ENCODE data around the gene ALKAL2. TPM values are rescaled to one million over a fixed set of nuclear protein-coding genes. Genes with fewer than 3 reads are reported as not detected.

ALKAL2 gene
- total RNA-seq, 4 donors from 2014 or later, result 1.7 to 11.9 (median 2.3) TPM; not detected in 1

DNA sequence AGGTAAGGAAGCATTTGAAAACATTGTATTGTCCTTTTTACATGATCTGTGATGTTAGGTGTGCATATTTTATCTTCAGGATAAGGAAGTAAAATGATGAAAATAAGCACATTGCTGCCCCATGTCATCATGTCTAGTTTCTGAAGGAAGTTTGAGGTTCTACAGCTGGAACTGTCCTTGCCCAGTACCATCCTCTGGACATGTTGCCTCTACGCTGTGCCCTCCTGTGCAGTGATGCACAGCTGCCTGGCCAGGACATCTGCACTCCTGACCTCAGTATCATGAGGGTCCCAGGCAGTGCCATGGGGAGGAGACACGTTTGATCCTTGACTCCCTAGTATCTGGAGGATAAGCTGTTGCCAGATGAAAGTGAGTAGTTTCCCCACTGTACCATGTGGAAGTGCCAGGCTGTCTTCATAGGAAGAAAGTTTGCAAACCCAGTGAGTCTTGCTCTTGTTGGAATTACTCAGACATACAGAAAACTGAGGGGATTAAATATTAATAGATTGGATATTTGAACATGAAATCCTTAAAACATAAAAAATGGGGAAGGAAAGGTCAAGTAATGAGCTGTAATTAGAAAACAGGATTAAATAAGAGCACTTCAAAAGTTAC, 9.5 kb downstream of the ALKAL2 start:
- peaks cover 18 to 86% (median 70%) of the 10 kb centered on the region in 4 donors for H3K36me3 ChIP-seq
- H3K27ac ChIP-seq (replicated peaks in 1 of 4), result no peak overlapping the region
- no peak overlapping the region for H3K4me3 ChIP-seq
- DNase-seq (ENCODE audit: extremely low spot score), result peak; percentile 82
- 89% methylated on average over 2 of the region's 2 CpGs for WGBS
- peaks cover 0 to 8% (median 0%) of the 10 kb centered on the region in 4 donors for H3K4me1 ChIP-seq
- intact Hi-C loops (cut with DNase I), result no loop called here
- no peaks in the 10 kb centered on the region for H3K27me3 ChIP-seq
- no peaks in the 10 kb centered on the region for H3K9me3 ChIP-seq
- no peak for TF ChIP-seq EP300 (IDR thresholded peaks at IDR 0.05)
- no peak for TF ChIP-seq POLR2A (IDR thresholded peaks at IDR 0.05; ENCODE audit: low read depth)
- no peak for TF ChIP-seq POLR2AphosphoS5 (IDR thresholded peaks at IDR 0.05)
- TF ChIP-seq, protein P1, sequence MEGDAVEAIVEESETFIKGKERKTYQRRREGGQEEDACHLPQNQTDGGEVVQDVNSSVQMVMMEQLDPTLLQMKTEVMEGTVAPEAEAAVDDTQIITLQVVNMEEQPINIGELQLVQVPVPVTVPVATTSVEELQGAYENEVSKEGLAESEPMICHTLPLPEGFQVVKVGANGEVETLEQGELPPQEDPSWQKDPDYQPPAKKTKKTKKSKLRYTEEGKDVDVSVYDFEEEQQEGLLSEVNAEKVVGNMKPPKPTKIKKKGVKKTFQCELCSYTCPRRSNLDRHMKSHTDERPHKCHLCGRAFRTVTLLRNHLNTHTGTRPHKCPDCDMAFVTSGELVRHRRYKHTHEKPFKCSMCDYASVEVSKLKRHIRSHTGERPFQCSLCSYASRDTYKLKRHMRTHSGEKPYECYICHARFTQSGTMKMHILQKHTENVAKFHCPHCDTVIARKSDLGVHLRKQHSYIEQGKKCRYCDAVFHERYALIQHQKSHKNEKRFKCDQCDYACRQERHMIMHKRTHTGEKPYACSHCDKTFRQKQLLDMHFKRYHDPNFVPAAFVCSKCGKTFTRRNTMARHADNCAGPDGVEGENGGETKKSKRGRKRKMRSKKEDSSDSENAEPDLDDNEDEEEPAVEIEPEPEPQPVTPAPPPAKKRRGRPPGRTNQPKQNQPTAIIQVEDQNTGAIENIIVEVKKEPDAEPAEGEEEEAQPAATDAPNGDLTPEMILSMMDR (IDR thresholded peaks at IDR 0.05), result no peak

DNA sequence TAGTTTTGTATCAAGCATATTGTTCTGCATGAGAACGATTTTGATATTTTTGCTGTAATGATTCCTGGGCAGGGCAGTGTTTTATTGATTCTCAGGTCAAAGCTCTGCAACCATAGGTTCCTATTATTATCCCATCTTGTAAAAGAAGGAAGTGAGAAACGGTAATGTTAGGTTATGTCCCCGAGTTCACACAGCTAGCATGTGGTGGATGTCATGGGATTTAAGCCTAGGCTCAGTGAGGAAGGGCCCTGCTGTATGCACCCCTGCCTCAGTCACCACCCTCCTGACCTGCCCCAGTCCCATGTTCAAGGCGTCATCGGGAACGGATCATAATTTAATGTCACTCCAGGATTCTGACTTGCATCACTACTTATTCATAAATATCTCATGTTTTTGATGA, 12.4 kb downstream of the ALKAL2 start:
- TF ChIP-seq, protein P1 (IDR thresholded peaks at IDR 0.05), result no peak
- no peak for TF ChIP-seq POLR2A (IDR thresholded peaks at IDR 0.05; ENCODE audit: low read depth)
- no peaks in the 10 kb centered on the region for H3K27me3 ChIP-seq
- H3K27ac ChIP-seq (replicated peaks in 1 of 4), result no peak overlapping the region
- H3K9me3 ChIP-seq, result no peaks in the 10 kb centered on the region
- H3K4me1 ChIP-seq, result peaks cover 0 to 3% (median 0%) of the 10 kb centered on the region in 4 donors
- peaks cover 18 to 77% (median 64%) of the 10 kb centered on the region in 4 donors for H3K36me3 ChIP-seq
- WGBS, result 80% methylated on average over 6 of the region's 6 CpGs
- no peak overlapping the region for H3K4me3 ChIP-seq
- intact Hi-C loops (cut with DNase I), result no loop called here
- DNase-seq (ENCODE audit: extremely low spot score), result no peak

DNA sequence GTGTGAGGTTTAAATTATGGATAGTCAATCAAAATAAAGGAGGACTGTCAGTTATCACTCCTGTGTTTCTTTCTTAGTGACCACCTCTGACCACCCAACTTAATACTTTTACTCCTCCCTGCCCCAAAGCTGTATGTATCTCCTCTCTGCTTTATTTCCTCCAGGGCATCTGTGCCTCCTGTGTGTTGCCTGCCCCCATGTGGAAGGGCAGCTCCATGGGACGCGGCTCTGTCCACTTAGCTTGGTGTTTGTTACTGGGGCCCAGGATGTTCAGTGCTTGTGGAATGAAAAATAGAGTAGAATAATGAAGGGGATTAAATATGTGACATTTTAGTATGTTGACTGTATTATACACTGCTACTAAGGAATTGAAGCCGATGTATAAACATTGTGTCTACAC, 13.4 kb downstream of the ALKAL2 start:
- intact Hi-C loops (cut with DNase I), result no loop called here
- WGBS, result 92% methylated on average over 3 of the region's 3 CpGs
- TF ChIP-seq POLR2AphosphoS5 (IDR thresholded peaks at IDR 0.05), result no peak
- TF ChIP-seq POLR2A (IDR thresholded peaks at IDR 0.05; ENCODE audit: low read depth), result no peak
- TF ChIP-seq EP300 (IDR thresholded peaks at IDR 0.05), result no peak
- TF ChIP-seq, protein P1 (IDR thresholded peaks at IDR 0.05), result no peak
- no peak overlapping the region for H3K4me3 ChIP-seq
- no peak for DNase-seq (ENCODE audit: extremely low spot score)
- H3K27me3 ChIP-seq, result no peaks in the 10 kb centered on the region
- H3K36me3 ChIP-seq, result peaks cover 18 to 67% (median 56%) of the 10 kb centered on the region in 4 donors
- no peak overlapping the region for H3K27ac ChIP-seq (replicated peaks in 1 of 4)
- peaks cover 0 to 7% (median 0%) of the 10 kb centered on the region in 4 donors for H3K4me1 ChIP-seq
- H3K9me3 ChIP-seq, result no peaks in the 10 kb centered on the region

DNA sequence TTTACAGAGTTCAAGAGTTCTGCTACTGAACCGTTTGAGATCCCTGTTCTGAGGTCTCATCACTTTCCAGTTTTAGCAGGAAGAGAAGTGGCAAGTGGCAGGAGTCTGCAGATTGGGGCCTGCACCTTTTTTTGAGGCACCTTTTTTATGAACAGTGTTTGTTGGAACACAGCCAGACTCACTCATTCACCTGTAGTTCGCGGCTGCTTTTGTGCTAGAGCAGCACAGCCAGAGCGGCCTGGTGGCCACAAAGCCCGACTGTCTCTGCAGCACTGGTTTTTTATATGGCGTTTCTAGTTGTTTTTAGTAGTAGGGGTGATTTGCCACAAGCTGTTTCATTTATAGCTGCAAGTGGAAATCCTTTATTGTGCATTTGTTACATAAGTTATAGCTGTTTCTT, 14.6 kb downstream of the ALKAL2 start:
- Histone ChIP-seq H3K36me3 (peaks cover 11 to 59% (median 48%) of the 10 kb centered on the region in 4 donors), H3K4me3 (no peak overlapping the region), H3K27me3 (no peaks in the 10 kb centered on the region), H3K9me3 (no peaks in the 10 kb centered on the region), H3K4me1 (peaks cover 0 to 11% (median 2%) of the 10 kb centered on the region in 4 donors), H3K27ac (replicated peaks in 1 of 4) (no peak overlapping the region)
- no peak for DNase-seq (ENCODE audit: extremely low spot score)
- 71% methylated on average over 6 of the region's 6 CpGs for WGBS
- no peak for TF ChIP-seq POLR2A (IDR thresholded peaks at IDR 0.05; ENCODE audit: low read depth)
- TF ChIP-seq, protein P1 (IDR thresholded peaks at IDR 0.05), result no peak
- no peak for TF ChIP-seq POLR2AphosphoS5 (IDR thresholded peaks at IDR 0.05)
- TF ChIP-seq EP300 (IDR thresholded peaks at IDR 0.05), result no peak
- intact Hi-C loops (cut with DNase I), result no loop called here

DNA sequence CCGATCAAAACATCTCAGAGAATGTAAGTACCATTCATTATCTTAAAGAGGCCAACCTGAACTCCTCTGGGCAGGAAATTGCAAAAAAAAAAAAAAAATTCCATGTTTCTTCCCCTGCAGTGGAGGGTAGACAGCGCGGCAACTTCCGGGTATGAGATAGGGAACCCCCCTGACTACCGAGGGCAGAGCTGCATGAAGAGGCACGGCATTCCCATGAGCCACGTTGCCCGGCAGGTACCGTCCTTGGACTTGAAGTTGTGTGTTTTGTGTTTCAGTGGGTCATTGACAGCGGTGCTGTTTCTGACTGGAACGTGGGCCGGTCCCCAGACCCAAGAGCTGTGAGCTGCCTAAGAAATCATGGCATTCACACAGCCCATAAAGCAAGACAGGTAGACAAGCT, 16.0 kb downstream of the ALKAL2 start:
- TF ChIP-seq, protein P1 (IDR thresholded peaks at IDR 0.05), result no peak
- TF ChIP-seq POLR2AphosphoS5 (IDR thresholded peaks at IDR 0.05), result no peak
- no peak for TF ChIP-seq EP300 (IDR thresholded peaks at IDR 0.05)
- TF ChIP-seq POLR2A (IDR thresholded peaks at IDR 0.05; ENCODE audit: low read depth), result no peak
- intact Hi-C loops (cut with DNase I), result no loop called here

More for the DNA sequence above, 16.0 kb downstream of the ALKAL2 start:
- Histone ChIP-seq H3K36me3 (peaks cover 0 to 45% (median 34%) of the 10 kb centered on the region in 4 donors), H3K4me3 (no peak overlapping the region), H3K4me1 (peaks cover 0 to 13% (median 11%) of the 10 kb centered on the region in 4 donors), H3K9me3 (no peaks in the 10 kb centered on the region), H3K27ac (replicated peaks in 1 of 4) (no peak overlapping the region), H3K27me3 (no peaks in the 10 kb centered on the region)
- DNase-seq (ENCODE audit: extremely low spot score), result no peak
- 90% methylated on average over 12 of the region's 12 CpGs for WGBS

Measured in esophagus muscularis mucosa (tissue), 4 donors.